Keratinocyte (primary cell): Measurements from ENCODE around the gene CLK3.

Source experiments
- CTCF ChIP-seq, 3 experiments: IDR thresholded peaks in 1 of 3; conservative IDR thresholded peaks in 1 of 3; optimal IDR thresholded peaks in 1 of 3; 2 replicates in 2 of 3; 3 replicates in 1 of 3; pipeline versions ENCODE3 to v1.5.1; 2011; ENCODE audit warnings: low read length in 3 of 3, mild to moderate bottlenecking in 3 of 3, moderate library complexity in 2 of 3, control low read depth in 1 of 3, inconsistent platforms in 1 of 3; ENCODE audit not compliant: insufficient read depth in 2 of 3; ENCODE audit errors: extremely low read depth in 1 of 3
- EZH2 ChIP-seq: IDR thresholded peaks from one replicate; pipeline ENCODE4 v1.6.1; 2012; ENCODE audit warnings: inconsistent platforms, mild to moderate bottlenecking, low read length, moderate library complexity

GRCh38 chr15:74614744-74615507 is 710 bp upstream of the CLK3 start:
- TF ChIP-seq CTCF (optimal IDR thresholded peaks at IDR 0.05 in 1 of 3, IDR thresholded peaks at IDR 0.05 in 1 of 3, conservative IDR thresholded peaks at IDR 0.05 in 1 of 3; ENCODE audit: extremely low read depth in 1 of 3, insufficient read depth in 2 of 3, low read length in 3 of 3): no peak
- no peak for TF ChIP-seq EZH2
